HepG2 (cell line): ENCODE results near the gene LYRM1. TPM values are rescaled to one million over a fixed set of nuclear protein-coding genes. Genes with fewer than 3 reads are reported as not detected.
A peak's percentile ranks its signal among the peaks of the same experiment; 100 is the strongest.

Source experiments
- MIER3 ChIP-seq: IDR thresholded peaks from 2 replicates; pipeline ENCODE4 v1.6.1; 2016; ENCODE audit warnings: missing compliant biosample characterization, borderline replicate concordance
- SALL2 ChIP-seq: sonication (generic); formaldehyde crosslinking; IDR thresholded peaks from 2 replicates; pipeline ENCODE4 v1.8.1; 2023; ENCODE audit warnings: mild to moderate bottlenecking, missing genetic modification reagents, inconsistent platforms
- SRSF9 ChIP-seq: fragments of 200-400 bp; formaldehyde crosslinking; IDR thresholded peaks from 2 replicates; pipeline ENCODE4 v1.6.1; 2018; ENCODE audit warnings: borderline replicate concordance, mild to moderate bottlenecking, low read depth, low read length; ENCODE audit not compliant: insufficient read depth, poor library complexity, severe bottlenecking
- polyA plus RNA-seq, 8 experiments: library from polyadenylated mRNA; depleted of rRNA in 3 of 8; stranded (reverse) in 7 of 8; unstranded in 1 of 8; fragments of >200 nt; fragmentation: Illumina TruSeq in 4 of 8; extraction: Trizol in 4 of 8; gene quantifications; 2 replicates each; pipeline versions ENCODE4 v1.2.1 to v1.2.3, GENCODE V29; 2011 to 2016; ENCODE audit warnings: low read depth in 4 of 8, missing spikeins in 1 of 8, mixed read lengths in 1 of 8; ENCODE audit not compliant: insufficient read depth in 1 of 8
- total RNA-seq, 5 experiments: library from RNA; depleted of rRNA; stranded (reverse); fragments of >200 nt; fragmentation: Illumina TruSeq; extraction: Trizol; gene quantifications; 2 replicates each; pipeline ENCODE4 v1.2.3, GENCODE V29; 2016; ENCODE audit warnings: low read depth in 1 of 5
- TF ChIP-seq, protein P1 (sequence below): sonication (generic); formaldehyde crosslinking; IDR thresholded peaks from 2 replicates; pipeline ENCODE4 v1.8.0; 2022; ENCODE audit warnings: low read depth, missing genetic modification reagents
- TF ChIP-seq, protein P2 (sequence below): sonication (generic); formaldehyde crosslinking; IDR thresholded peaks from 2 replicates; pipeline ENCODE4 v1.4.0; 2020; ENCODE audit warnings: mild to moderate bottlenecking, missing genetic modification reagents
- TF ChIP-seq, protein P3 (sequence below): sonication (generic); formaldehyde crosslinking; IDR thresholded peaks from 2 replicates; pipeline ENCODE4 v1.4.0; 2020; ENCODE audit warnings: missing genetic modification reagents, borderline replicate concordance
- TF ChIP-seq, protein P4 (sequence below): sonication (generic); formaldehyde crosslinking; IDR thresholded peaks from 2 replicates; pipeline ENCODE4 v1.4.0; 2020; ENCODE audit warnings: mild to moderate bottlenecking, missing genetic modification reagents, borderline replicate concordance

LYRM1 gene
- total and polyA plus RNA-seq, 2 of the 13 experiments (the other 11 are each of a cell fraction or from before 2014, with no cell fraction given): 59.2 to 82.6 TPM

DNA sequence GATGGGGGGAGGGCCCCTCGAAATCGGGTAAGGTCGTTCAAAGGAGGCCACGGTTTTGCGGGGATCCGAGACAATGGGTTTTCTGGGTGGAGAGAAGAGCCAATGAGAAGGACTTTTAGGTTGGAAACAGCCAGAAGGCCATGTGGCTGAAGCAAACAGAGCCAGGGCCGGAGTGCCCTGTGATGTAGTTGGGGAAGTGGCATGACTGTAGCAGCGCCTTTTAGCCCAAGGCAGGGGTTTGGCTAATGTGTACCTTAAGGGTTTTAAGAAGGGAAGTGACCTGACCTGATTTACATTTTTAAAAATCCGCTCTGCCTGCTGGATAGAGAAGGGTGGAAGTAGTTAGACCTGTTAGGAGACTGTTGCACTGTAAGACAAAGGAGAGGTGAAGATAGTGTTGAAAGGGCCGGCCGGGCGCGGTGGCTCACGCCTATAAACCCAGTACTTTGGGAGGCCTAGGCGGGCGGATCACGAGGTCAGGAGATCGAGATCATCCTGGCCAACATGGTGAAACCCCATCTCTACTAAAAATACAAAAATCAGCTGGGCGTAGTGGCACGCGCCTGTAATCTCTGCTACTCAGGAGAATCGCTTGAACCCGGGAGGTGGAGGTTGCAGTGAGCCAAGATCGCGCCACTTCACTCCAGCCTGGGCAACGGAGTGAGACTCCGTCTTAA, 1.0 kb downstream of the LYRM1 start (continued):
- TF ChIP-seq, protein P1, sequence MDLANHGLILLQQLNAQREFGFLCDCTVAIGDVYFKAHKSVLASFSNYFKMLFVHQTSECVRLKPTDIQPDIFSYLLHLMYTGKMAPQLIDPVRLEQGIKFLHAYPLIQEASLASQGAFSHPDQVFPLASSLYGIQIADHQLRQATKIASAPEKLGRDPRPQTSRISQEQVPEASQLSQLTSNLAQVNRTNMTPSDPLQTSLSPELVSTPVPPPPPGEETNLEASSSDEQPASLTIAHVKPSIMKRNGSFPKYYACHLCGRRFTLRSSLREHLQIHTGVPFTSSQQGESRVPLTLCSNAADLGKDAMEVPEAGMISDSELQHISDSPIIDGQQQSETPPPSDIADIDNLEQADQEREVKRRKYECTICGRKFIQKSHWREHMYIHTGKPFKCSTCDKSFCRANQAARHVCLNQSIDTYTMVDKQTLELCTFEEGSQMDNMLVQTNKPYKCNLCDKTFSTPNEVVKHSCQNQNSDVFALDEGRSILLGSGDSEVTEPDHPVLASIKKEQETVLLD (CRISPR knock-in tag): no peak
- TF ChIP-seq, protein P2, sequence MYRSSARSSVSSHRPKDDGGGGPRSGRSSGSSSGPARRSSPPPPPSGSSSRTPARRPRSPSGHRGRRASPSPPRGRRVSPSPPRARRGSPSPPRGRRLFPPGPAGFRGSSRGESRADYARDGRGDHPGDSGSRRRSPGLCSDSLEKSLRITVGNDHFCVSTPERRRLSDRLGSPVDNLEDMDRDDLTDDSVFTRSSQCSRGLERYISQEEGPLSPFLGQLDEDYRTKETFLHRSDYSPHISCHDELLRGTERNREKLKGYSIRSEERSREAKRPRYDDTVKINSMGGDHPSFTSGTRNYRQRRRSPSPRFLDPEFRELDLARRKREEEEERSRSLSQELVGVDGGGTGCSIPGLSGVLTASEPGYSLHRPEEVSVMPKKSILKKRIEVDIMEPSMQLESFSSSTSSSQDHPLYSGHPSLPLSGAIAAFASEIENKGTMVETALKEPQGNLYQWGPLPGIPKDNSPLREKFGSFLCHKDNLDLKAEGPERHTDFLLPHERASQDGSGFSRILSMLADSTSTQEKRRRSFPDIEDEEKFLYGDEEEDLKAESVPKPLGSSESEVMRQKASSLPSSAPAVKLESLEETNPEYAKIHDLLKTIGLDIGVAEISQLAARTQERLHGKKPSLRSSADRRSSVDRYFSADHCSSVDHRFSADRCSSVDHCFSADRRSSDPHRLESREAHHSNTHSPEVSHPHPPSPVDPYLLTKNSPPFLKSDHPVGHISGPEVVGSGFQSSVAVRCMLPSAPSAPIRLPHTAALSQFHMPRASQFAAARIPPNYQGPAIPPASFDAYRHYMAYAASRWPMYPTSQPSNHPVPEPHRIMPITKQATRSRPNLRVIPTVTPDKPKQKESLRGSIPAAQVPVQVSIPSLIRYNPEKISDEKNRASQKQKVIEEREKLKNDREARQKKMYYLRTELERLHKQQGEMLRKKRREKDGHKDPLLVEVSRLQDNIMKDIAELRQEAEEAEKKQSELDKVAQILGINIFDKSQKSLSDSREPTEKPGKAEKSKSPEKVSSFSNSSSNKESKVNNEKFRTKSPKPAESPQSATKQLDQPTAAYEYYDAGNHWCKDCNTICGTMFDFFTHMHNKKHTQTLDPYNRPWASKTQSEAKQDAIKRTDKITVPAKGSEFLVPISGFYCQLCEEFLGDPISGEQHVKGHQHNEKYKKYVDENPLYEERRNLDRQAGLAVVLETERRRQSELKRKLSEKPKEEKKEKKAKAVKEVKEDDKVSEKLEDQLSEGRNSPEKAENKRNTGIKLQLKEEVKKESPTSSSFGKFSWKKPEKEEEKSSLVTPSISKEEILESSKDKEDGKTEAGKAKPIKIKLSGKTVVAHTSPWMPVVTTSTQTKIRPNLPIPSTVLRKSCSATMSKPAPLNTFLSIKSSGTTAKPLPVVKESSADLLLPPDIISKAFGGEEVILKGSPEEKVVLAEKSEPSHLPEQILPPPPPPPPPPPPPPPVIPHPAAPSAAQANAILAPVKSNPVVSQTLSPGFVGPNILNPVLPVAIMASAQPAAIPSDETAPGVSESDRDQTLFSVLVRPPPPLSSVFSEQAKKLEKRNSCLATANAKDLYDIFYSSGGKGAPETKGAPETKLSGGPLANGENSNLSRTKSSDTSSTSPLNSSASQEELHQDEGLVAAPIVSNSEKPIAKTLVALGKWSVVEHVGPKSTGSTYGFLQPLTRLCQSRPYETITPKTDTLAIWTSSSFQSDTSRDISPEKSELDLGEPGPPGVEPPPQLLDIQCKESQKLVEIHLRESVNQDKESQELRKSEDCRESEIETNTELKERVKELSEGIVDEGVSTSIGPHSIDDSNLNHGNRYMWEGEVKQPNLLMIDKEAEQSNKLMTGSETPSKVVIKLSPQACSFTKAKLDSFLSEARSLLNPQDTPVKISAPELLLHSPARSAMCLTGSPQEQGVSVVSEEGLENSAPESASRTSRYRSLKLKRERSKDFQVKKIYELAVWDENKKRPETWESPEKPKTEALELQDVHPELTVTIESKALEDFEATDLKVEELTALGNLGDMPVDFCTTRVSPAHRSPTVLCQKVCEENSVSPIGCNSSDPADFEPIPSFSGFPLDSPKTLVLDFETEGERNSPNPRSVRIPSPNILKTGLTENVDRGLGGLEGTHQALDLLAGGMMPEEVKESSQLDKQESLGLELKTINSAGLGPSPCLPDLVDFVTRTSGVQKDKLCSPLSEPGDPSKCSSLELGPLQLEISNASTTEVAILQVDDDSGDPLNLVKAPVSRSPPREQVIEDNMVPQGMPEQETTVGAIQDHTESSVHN (CRISPR knock-in tag): 0 out of 2 replicates have a peak, but pooled peaks have one; percentile 19
- TF ChIP-seq SALL2 (CRISPR knock-in tag): no peak
- TF ChIP-seq SRSF9: no peak
- TF ChIP-seq, protein P3, sequence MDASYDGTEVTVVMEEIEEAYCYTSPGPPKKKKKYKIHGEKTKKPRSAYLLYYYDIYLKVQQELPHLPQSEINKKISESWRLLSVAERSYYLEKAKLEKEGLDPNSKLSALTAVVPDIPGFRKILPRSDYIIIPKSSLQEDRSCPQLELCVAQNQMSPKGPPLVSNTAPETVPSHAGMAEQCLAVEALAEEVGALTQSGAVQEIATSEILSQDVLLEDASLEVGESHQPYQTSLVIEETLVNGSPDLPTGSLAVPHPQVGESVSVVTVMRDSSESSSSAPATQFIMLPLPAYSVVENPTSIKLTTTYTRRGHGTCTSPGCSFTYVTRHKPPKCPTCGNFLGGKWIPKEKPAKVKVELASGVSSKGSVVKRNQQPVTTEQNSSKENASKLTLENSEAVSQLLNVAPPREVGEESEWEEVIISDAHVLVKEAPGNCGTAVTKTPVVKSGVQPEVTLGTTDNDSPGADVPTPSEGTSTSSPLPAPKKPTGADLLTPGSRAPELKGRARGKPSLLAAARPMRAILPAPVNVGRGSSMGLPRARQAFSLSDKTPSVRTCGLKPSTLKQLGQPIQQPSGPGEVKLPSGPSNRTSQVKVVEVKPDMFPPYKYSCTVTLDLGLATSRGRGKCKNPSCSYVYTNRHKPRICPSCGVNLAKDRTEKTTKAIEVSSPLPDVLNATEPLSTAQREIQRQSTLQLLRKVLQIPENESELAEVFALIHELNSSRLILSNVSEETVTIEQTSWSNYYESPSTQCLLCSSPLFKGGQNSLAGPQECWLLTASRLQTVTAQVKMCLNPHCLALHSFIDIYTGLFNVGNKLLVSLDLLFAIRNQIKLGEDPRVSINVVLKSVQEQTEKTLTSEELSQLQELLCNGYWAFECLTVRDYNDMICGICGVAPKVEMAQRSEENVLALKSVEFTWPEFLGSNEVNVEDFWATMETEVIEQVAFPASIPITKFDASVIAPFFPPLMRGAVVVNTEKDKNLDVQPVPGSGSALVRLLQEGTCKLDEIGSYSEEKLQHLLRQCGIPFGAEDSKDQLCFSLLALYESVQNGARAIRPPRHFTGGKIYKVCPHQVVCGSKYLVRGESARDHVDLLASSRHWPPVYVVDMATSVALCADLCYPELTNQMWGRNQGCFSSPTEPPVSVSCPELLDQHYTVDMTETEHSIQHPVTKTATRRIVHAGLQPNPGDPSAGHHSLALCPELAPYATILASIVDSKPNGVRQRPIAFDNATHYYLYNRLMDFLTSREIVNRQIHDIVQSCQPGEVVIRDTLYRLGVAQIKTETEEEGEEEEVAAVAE (CRISPR knock-in tag): peak; percentile 84
- TF ChIP-seq, protein P4, sequence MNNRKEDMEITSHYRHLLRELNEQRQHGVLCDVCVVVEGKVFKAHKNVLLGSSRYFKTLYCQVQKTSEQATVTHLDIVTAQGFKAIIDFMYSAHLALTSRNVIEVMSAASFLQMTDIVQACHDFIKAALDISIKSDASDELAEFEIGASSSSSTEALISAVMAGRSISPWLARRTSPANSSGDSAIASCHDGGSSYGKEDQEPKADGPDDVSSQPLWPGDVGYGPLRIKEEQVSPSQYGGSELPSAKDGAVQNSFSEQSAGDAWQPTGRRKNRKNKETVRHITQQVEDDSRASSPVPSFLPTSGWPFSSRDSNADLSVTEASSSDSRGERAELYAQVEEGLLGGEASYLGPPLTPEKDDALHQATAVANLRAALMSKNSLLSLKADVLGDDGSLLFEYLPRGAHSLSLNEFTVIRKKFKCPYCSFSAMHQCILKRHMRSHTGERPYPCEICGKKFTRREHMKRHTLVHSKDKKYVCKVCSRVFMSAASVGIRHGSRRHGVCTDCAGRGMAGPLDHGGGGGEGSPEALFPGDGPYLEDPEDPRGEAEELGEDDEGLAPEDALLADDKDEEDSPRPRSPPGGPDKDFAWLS (CRISPR knock-in tag): 0 out of 2 replicates have a peak, but pooled peaks have one; percentile 16
- peak; percentile 51; the same call in 1 of the 2 replicates for TF ChIP-seq MIER3
